22Rv1 (cell line): ENCODE measurements around the gene CCDC68.

Experiments
- ZFX ChIP-seq: fragments of 450-650 bp; IDR thresholded peaks from 2 replicates; pipeline ENCODE4 v1.6.1; 2017; ENCODE audit warnings: antibody characterized with exemption, borderline replicate concordance
- TF ChIP-seq, protein P1 (sequence below): fragments of 450-650 bp; IDR thresholded peaks from 2 replicates; pipeline ENCODE4 v1.5.1; 2017; ENCODE audit warnings: mild to moderate bottlenecking

DNA sequence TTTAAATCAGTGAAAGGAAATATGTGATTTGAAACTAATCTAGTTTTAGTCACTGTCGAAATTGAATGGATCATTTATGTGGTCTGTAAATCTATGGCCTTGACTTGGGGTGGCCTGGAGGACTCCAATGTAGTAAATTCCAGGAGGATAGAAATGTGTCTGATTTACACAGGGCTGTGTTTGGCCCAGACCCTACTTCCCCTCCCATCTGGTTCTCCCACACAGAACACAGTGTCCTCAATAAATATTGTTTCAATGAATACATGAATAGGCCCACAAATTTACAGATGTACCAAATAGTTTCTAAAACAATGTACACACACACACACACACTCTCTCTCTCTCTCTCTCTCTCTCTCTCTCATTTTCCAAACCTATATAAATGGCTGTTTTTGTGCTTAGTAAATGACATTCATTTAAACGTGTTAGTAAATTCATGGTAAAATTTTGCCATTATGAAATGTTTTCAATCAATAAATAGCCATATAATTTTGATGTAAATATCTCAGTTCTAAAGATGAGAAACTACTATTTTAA, 1.9 kb downstream of the CCDC68 start:
- TF ChIP-seq, protein P1, sequence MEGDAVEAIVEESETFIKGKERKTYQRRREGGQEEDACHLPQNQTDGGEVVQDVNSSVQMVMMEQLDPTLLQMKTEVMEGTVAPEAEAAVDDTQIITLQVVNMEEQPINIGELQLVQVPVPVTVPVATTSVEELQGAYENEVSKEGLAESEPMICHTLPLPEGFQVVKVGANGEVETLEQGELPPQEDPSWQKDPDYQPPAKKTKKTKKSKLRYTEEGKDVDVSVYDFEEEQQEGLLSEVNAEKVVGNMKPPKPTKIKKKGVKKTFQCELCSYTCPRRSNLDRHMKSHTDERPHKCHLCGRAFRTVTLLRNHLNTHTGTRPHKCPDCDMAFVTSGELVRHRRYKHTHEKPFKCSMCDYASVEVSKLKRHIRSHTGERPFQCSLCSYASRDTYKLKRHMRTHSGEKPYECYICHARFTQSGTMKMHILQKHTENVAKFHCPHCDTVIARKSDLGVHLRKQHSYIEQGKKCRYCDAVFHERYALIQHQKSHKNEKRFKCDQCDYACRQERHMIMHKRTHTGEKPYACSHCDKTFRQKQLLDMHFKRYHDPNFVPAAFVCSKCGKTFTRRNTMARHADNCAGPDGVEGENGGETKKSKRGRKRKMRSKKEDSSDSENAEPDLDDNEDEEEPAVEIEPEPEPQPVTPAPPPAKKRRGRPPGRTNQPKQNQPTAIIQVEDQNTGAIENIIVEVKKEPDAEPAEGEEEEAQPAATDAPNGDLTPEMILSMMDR = no peak
- TF ChIP-seq ZFX = no peak
